Endothelial cell of umbilical vein (primary cell): ENCODE data around the gene CUZD1.

Experiments
- EZH2 ChIP-seq: IDR thresholded peaks from 2 replicates; pipeline ENCODE4 v1.6.1; 2012; ENCODE audit warnings: borderline replicate concordance, low read depth, mild to moderate bottlenecking, moderate library complexity, low read length, inconsistent platforms; ENCODE audit not compliant: severe bottlenecking
- FOS ChIP-seq: IDR thresholded peaks from 2 replicates; pipeline ENCODE4 v1.6.1; 2011; ENCODE audit warnings: mild to moderate bottlenecking, low read length, moderate library complexity, borderline replicate concordance; ENCODE audit not compliant: insufficient read depth
- GATA2 ChIP-seq: IDR thresholded peaks from 2 replicates; pipeline ENCODE4 v1.7.0; 2011; ENCODE audit warnings: low read depth, mild to moderate bottlenecking, moderate library complexity, mixed read lengths, low read length; ENCODE audit not compliant: insufficient read length, insufficient read depth
- JUN ChIP-seq: IDR thresholded peaks from 2 replicates; pipeline ENCODE4 v1.6.1; 2011; ENCODE audit warnings: borderline replicate concordance, low read depth; ENCODE audit not compliant: insufficient read length, insufficient read depth
- MYC ChIP-seq: IDR thresholded peaks from one replicate; pipeline ENCODE4 v1.6.1; 2011; ENCODE audit warnings: mild to moderate bottlenecking, low read depth, low read length
- POLR2A ChIP-seq: IDR thresholded peaks from 2 replicates; pipeline ENCODE4 v1.6.1; 2012; ENCODE audit warnings: low read depth, mild to moderate bottlenecking, control low read depth, low read length
- POLR2AphosphoS5 ChIP-seq: IDR thresholded peaks from 2 replicates; pipeline ENCODE4 v1.6.1; 2012; ENCODE audit warnings: low read depth, mild to moderate bottlenecking, control low read depth, low read length, moderate library complexity; ENCODE audit not compliant: insufficient read depth
- TF ChIP-seq, protein P1 (sequence below), 2 donors: IDR thresholded peaks; 1 replicate in 1 of 2; 2 replicates in 1 of 2; pipeline ENCODE4 v1.5.1; 2011; ENCODE audit warnings: low read length in 2 of 2, mild to moderate bottlenecking in 2 of 2, moderate library complexity in 2 of 2, control low read depth in 1 of 2, inconsistent platforms in 1 of 2, low read depth in 1 of 2; ENCODE audit not compliant: insufficient read depth in 1 of 2; ENCODE audit errors: extremely low read depth in 1 of 2
- TF ChIP-seq, protein P2 (sequence below): IDR thresholded peaks from 2 replicates; pipeline ENCODE4 v1.6.1; 2011; ENCODE audit not compliant: insufficient read depth, insufficient read length

DNA sequence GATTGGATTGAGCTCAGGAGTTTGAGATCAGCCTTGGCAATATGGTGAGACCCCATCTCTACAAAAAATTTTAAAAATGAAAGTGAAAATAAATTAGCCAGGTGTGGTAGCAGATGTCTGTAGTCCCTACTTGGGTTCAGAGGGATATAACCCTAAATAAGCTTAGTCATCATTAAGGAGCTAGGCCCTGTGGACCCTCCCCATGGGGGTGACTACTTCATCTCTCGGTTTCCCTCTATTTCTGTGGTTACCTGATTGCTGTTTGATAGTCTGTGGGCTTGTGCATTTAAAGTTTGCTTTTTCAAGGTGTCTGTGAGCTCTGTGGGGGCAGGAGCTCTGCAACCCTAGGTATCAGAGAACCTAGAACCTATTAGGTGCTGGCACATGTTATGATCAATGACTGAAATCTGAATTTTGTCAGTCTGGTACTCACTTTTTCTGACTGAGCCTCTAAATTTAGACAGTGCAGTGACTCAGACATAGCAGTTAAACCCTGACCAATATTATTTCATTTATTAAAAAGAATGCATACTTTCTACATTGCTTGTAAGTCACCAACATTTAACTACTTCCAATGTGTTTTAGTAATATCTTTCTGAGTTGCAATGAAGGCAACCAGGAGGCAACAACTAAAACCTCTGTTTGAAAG is 8.1 kb upstream of the CUZD1 start:
- TF ChIP-seq, protein P1, sequence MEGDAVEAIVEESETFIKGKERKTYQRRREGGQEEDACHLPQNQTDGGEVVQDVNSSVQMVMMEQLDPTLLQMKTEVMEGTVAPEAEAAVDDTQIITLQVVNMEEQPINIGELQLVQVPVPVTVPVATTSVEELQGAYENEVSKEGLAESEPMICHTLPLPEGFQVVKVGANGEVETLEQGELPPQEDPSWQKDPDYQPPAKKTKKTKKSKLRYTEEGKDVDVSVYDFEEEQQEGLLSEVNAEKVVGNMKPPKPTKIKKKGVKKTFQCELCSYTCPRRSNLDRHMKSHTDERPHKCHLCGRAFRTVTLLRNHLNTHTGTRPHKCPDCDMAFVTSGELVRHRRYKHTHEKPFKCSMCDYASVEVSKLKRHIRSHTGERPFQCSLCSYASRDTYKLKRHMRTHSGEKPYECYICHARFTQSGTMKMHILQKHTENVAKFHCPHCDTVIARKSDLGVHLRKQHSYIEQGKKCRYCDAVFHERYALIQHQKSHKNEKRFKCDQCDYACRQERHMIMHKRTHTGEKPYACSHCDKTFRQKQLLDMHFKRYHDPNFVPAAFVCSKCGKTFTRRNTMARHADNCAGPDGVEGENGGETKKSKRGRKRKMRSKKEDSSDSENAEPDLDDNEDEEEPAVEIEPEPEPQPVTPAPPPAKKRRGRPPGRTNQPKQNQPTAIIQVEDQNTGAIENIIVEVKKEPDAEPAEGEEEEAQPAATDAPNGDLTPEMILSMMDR (IDR thresholded peaks at IDR 0.05; ENCODE audit: extremely low read depth in 1 of 2, insufficient read depth in 1 of 2, low read depth in 1 of 2, low read length in 2 of 2): no peak
- TF ChIP-seq JUN (no peak), POLR2A (no peak), POLR2AphosphoS5 (no peak), EZH2 (no peak), MYC (no peak), FOS (no peak), GATA2 (no peak)
- TF ChIP-seq, protein P2, sequence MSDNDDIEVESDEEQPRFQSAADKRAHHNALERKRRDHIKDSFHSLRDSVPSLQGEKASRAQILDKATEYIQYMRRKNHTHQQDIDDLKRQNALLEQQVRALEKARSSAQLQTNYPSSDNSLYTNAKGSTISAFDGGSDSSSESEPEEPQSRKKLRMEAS: no peak
